Lung microvascular endothelial cell (primary cell): ENCODE data around the gene TTLL11. TPM values are rescaled to one million over a fixed set of nuclear protein-coding genes. Genes with fewer than 3 reads are reported as not detected.

ENCODE experiments used
- DNase-seq, 2 donors: peaks; one replicate each; pipeline versions ENCODE4 v3.0.0 to v3.0.0-alpha.2; 2010; ENCODE audit warnings: low read depth in 2 of 2
- total RNA-seq: library from RNA; depleted of rRNA; stranded (reverse); fragments of >200 nt; gene quantifications from 2 replicates; pipeline ENCODE4 v1.2.1, GENCODE V29; 2014

TTLL11 gene
- total RNA-seq, 1 donor from 2014 or later: 3.0 TPM

DNA sequence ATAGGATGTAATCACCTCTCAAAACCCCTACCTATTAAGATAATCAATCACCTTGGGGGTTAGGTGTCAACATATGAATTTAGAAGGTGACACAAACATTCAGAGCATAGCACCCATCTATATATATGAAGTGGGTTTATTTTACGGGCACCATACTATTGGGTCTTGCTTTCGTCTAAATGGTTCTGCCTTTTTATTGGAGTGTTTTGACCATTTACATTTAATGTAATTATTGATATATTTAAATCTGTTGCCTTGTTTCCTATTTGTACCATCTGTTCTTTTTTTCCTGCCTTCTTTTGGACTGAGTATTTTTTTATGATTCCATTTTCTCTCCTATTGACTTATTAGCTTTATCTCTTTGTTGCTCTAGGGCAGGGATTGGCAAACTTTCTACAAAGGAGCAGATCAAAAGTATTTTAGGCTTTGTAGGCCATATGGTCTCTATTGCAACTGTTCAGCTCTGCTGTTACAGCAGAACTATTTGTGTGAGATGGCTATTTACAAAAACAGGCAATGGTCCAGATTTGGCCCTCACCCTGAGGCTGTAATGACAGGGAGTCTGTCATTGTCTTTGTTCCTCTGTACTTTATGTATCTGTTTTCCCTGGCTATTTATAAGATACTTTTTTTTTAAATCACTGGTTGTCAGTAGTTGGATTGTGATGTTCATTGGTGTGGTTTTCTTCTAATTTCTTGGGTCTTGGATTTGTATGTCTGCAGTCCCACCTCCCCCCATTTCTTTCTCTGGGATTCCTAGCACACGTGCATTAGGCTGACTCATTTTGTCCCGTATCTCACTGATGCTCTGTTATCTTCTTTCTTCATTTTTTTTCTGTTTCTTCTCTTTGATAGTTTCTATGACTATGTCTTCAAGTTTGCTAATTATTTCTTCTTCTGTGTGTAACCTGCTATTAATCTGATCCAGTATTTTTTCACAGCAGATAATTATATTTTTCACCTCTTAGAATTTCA lies 314.6 kb downstream of the TTLL11 start:
- peak; percentile 16 to 76 for DNase-seq

DNA sequence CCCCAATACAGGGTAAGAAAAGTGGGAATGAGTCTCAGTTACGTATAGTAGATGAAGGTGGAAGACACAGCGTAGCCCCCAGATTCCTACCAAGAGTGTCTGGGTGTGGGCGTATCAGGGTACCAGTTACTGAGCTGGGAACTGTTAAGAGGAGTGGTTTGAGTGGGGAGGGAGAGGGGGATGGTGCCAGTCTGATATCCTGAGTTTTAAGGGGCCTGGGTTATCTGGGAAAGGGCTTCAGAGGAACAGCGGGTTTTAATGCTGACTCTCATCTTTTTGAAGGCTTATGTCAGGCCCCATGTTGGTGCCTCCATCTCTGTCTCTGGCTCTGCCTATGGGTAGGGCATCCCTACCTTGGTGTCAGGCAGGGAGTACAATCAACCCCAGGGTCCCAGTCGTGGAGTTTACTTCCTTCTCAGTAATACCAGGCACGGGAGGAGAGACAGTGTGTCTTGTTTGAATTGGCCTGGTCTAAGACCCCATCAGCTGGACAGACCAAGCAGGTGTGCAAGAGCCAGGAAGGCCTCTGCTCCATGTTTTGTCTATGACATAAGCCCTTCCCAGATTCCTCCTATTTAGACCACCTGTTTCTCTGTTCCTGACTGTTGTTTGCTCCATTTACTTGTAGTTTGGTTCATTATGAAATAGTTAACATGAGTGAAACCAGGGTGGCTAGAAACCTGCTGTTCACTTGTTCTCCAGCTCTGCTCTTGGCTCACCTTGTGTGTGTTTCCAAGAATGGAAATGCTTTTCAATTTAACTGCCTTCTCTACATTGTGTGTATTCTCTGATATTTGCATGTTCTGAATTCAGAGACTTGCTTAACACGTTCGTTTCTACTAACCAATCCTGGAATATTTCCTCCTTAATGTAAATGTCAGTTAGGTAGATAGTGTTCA lies 316.1 kb downstream of the TTLL11 start:
- DNase-seq: no peak

DNA sequence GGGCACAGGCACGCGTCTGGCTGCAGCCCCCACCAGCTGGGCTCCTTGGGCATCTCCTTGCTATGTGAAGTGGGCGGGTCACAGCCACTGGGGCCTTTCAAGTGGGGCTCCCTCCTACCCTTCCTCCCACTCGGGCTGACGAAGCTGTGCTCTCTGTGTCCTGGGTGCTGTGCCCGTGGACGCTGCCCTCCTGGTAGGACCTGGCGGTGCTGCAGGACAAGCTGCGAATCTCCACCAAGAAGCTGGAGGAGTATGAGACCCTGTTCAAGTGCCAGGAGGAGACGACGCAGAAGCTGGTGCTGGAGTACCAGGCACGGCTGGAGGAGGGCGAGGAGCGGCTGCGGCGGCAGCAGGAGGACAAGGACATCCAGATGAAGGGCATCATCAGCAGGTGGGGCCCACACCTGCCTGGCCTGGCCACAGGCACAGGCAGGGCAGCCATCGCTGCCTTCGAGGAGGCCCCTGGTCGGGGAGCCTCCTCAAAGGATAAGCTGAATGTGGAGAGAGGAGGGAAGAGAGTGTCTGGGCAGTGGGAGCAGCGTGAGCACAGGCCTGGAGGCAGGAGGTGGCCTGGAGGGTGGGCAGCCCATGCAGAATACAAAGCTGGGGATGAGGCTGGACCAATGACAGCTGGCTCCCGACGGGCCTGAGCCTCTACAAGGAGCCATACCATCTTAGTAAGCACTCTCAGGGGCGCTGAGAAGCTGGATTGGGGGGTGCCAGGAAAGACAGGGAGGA lies 316.9 kb downstream of the TTLL11 start:
- DNase-seq: no peak

DNA sequence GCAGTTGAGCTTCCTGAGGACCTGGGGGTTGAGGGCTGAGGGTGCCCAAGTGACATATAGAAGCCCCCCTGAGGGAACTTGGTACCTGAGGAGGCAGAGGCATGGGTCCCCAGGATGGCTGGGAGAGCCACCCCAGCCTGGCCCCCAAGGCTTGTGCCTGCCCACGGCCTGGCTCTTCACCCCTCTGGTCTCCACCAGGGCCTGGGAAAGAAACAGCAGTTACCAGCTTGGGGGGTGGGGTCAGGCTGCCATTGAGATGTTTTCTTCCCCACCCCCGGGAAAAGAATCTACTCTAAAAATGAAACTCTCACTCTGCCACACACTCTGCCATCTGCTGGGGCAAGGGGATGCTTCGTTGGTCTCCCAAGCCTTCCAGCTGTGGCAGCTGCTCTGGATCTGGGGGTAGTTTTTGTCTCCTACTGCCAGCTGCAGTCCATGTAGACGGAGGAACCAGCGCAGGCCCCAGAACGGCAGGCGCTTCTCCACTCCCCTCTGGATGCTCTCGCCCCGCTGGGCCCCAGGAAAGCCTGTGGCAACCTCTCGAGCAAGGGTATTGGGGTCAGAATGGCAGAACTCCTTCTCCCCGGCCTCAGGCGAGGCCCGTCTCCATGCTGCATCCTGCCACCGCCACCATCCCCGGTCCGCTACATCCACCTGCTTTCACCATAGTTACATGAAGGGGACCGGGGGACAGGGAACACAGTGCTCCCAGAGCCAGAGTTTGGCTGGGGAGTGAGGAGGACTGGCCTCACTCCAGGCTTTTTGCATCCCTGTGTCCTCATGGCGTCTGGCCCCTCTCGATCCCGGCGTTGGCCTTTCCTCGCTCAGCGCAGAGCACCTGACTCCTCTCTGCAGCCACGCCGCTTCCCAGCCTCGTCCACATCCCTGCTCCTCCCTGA lies 318.1 kb downstream of the TTLL11 start:
- DNase-seq: no peak

- no peak for DNase-seq
Measured at GRCh38 chr9:121773954-121774714, 319.0 kb downstream of the TTLL11 start.

DNA sequence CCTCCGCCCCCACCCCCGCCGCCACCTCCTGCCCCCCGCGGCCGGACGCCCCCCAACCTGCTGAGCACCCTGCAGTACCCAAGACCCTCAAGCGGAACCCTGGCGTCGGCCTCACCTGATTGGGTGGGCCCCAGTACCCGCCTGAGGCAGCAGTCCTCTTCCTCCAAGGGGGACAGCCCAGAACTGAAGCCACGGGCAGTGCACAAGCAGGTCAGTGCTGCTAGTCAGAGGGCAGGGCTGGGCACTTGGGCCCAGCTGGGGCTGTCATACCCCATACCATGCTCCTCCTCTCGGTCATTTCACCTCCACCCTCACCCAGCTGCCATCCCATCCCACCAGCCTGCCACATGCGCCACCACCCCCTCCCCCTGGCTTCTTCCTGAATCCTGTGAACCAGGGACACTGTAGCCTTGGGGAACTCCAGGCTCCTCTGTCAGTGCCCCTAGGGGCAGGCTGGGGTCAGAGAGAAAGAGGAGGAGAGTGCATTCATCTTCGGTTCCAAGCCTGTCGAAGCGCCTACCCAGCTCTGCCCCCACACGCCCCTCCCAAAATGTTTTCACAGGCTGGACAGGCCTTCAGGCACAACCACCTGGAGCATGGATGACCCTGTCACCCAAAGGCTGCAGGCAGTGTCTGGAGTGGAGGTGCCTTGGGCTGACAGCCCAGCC lies 319.7 kb downstream of the TTLL11 start:
- DNase-seq: no peak

- DNase-seq: no peak
Measured at GRCh38 chr9:121772600-121773285, 320.4 kb downstream of the TTLL11 start.

Other genes with a start within 250 kb of the TTLL11 start
- 34.0 and 34.5 TPM in 2 replicates for gene NDUFA8, start 66.5 kb upstream of the TTLL11 start, total RNA-seq
- gene MORN5, start 66.6 kb upstream of the TTLL11 start, total RNA-seq: not detected in 2 replicates
- 0.40 and 1.7 TPM in 2 replicates for gene LHX6, start 135.6 kb upstream of the TTLL11 start, total RNA-seq
- 5.2 and 6.5 TPM in 2 replicates for gene RBM18, start 171.5 kb upstream of the TTLL11 start, total RNA-seq
- 24.6 and 32.3 TPM in 2 replicates for gene MRRF, start 171.6 kb upstream of the TTLL11 start, total RNA-seq